WERI-Rb-1 (cell line): ENCODE data around the gene PAF1.

Experiments used
- DNase-seq: peaks from one replicate; pipeline ENCODE4 v3.0.0-alpha.2; 2020
- H3K27ac ChIP-seq: fragments of 250-450 bp; sonication (Bioruptor Pico); 2 replicates; pipeline ENCODE4 v1.5.1; 2020; ENCODE audit warnings: mild to moderate bottlenecking, moderate library complexity
- H3K27me3 ChIP-seq: fragments of 250-450 bp; sonication (Bioruptor Pico); 2 replicates; pipeline ENCODE4 v1.5.1; 2021; ENCODE audit warnings: mild to moderate bottlenecking, low read depth, moderate library complexity; ENCODE audit not compliant: insufficient read depth, severe bottlenecking
- H3K36me3 ChIP-seq: fragments of 250-450 bp; sonication (Bioruptor Pico); 2 replicates; pipeline ENCODE4 v1.5.1; 2020; ENCODE audit warnings: mild to moderate bottlenecking, moderate library complexity
- H3K4me3 ChIP-seq: 2 replicates; pipeline ENCODE4 v1.5.1; 2011; ENCODE audit warnings: low read depth, mild to moderate bottlenecking, control low read depth, low read length
- H3K9me3 ChIP-seq: fragments of 250-450 bp; sonication (Bioruptor Pico); 2 replicates; pipeline ENCODE4 v1.5.1; 2021; ENCODE audit warnings: mild to moderate bottlenecking, moderate library complexity; ENCODE audit not compliant: severe bottlenecking
- TF ChIP-seq, protein P1 (sequence below): IDR thresholded peaks from 2 replicates; pipeline ENCODE4 v1.5.1; 2011; ENCODE audit warnings: low read depth, mild to moderate bottlenecking, control low read depth, inconsistent platforms, low read length

PAF1 gene

GRCh38 chr19:39389631-39390414 is 1.1 kb downstream of the PAF1 start:
- Histone ChIP-seq H3K36me3 (peaks cover 56% of the 10 kb centered on the region), H3K27ac (peak overlapping the region; percentile 98), H3K27me3 (no peaks in the 10 kb centered on the region), H3K4me3 (peak overlapping the region; percentile 99), H3K9me3 (no peaks in the 10 kb centered on the region)
- TF ChIP-seq, protein P1, sequence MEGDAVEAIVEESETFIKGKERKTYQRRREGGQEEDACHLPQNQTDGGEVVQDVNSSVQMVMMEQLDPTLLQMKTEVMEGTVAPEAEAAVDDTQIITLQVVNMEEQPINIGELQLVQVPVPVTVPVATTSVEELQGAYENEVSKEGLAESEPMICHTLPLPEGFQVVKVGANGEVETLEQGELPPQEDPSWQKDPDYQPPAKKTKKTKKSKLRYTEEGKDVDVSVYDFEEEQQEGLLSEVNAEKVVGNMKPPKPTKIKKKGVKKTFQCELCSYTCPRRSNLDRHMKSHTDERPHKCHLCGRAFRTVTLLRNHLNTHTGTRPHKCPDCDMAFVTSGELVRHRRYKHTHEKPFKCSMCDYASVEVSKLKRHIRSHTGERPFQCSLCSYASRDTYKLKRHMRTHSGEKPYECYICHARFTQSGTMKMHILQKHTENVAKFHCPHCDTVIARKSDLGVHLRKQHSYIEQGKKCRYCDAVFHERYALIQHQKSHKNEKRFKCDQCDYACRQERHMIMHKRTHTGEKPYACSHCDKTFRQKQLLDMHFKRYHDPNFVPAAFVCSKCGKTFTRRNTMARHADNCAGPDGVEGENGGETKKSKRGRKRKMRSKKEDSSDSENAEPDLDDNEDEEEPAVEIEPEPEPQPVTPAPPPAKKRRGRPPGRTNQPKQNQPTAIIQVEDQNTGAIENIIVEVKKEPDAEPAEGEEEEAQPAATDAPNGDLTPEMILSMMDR = no peak
- DNase-seq = no peak

DNA sequence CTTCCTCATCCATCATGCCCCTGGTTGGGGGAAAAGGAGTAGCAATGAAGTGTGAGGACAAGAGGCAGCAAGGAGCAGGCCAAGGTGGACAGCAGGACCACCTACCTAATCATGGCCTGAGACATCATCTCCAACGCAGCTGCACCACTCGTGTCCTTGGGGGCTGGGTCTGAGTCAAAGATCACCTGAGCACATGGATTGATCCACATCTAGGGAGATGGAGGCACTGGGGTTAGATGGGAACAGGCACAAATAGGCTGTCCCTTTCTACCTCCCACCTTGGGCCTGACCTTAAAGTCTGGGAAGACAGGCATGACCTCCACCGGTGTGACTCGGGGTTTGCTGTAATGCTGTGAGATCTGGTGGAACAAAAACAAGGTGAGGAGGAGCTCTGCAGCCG is 2.2 kb downstream of the PAF1 start:
- no peaks in the 10 kb centered on the region for H3K9me3 ChIP-seq
- H3K36me3 ChIP-seq = peaks cover 59% of the 10 kb centered on the region
- TF ChIP-seq, protein P1 = no peak
- H3K27me3 ChIP-seq = no peaks in the 10 kb centered on the region
- no peak for DNase-seq
- no peak overlapping the region for H3K27ac ChIP-seq
- H3K4me3 ChIP-seq = no peak overlapping the region

DNA sequence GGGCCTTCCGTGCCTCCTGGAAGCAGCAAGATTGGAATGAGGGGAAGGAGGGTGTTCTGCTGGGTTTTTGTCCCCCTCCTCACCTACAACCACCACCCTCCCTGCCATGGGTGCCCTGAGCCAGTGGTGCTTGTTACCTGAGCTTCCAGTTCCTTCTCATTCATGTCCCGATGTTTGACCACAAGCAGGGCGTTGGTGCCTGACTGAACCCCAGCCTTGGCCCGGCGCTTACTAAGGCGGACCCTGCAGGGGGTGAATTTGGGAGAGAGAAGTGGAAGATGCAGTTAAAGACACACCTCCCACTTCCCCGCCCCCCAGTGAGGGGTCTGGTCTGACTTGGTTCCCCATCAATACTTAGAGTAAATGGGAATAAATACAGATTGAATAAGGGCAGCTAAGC is 4.3 kb downstream of the PAF1 start:
- TF ChIP-seq, protein P1 = no peak
- H3K9me3 ChIP-seq = no peaks in the 10 kb centered on the region
- no peak overlapping the region for H3K27ac ChIP-seq
- no peaks in the 10 kb centered on the region for H3K27me3 ChIP-seq
- DNase-seq = no peak
- peaks cover 74% of the 10 kb centered on the region for H3K36me3 ChIP-seq
- no peak overlapping the region for H3K4me3 ChIP-seq

- H3K27me3 ChIP-seq = no peaks in the 10 kb centered on the region
- H3K36me3 ChIP-seq = peaks cover 82% of the 10 kb centered on the region
- TF ChIP-seq, protein P1 = no peak
- no peak for DNase-seq
- H3K27ac ChIP-seq = no peak overlapping the region; the same call in 1 of the 2 replicates
- no peak overlapping the region for H3K4me3 ChIP-seq
- H3K9me3 ChIP-seq = no peaks in the 10 kb centered on the region
Observed at GRCh38 chr19:39385629-39386411, 5.1 kb downstream of the PAF1 start.

DNA sequence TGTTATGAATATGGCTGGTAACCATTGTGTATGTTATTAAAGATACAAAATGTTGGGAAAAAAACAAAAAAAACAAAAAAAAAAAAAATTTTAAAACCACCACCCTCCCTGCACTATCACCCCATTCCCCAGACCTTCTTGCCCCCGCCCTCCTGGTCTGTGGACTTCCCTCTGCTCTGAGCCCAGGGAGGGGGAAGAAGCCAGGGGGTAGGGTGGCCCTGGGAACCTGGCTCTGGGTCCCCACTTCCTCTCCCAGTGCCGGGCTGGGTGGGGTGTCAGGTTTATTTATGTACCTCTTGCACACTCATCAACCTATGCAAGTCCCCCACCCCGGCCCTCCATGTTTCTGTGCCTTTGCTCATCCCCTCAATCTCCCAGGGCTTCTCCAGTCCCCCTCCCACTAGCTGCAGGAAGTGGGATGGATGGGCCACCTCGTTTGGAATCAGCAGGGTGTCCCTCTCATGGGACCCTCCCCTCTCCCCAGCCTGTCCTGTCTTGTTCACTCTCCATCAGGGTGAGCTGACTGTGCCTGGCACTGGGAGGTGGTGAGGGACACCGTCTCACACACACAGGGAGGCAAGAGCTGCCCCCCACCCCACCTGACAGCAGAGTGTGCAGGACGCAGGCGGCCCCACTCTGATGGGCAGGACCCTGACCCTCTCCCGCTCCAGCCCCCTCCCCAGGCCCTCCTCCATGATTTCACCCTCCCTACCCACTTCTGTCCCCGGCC is 5.9 kb downstream of the PAF1 start:
- H3K36me3 ChIP-seq = peaks cover 90% of the 10 kb centered on the region
- H3K4me3 ChIP-seq = no peak overlapping the region
- H3K9me3 ChIP-seq = no peaks in the 10 kb centered on the region
- TF ChIP-seq, protein P1 = no peak
- DNase-seq = no peak
- no peak overlapping the region for H3K27ac ChIP-seq
- H3K27me3 ChIP-seq = no peaks in the 10 kb centered on the region
